Activated B cell treated with CpG ODN at 0.5 μM for 24 hours (primary cell): ENCODE measurements around the gene STX16. TPM values are rescaled to one million over a fixed set of nuclear protein-coding genes. Genes with fewer than 3 reads are reported as not detected.

Experiments used
- ATAC-seq: fragments of 200-7000 bp; cut with Tn5 transposase; one replicate; pipeline ENCODE4 v1.10.0; 2021; ENCODE audit warnings: low read depth, mild to moderate bottlenecking, moderate library complexity
- CTCF ChIA-PET: fragments of 350-600 bp; sonication (Branson Sonifier 250); formaldehyde crosslinking; loops from one replicate; lab custom pipeline; 2021; ENCODE audit warnings: antibody characterized with exemption; lab: Charles Lee
- POLR2A ChIA-PET: fragments of 350-600 bp; sonication (Branson Sonifier 250); formaldehyde crosslinking; loops from one replicate; lab custom pipeline; 2021; ENCODE audit warnings: antibody characterized with exemption; lab: Charles Lee
- DNase-seq: peaks from one replicate; pipeline ENCODE4 v3.0.0; 2022
- H3K27ac Mint-ChIP-seq: one replicate; pipeline ENCODE4 v1.8.0; 2020; ENCODE audit warnings: mixed read lengths
- H3K27me3 Mint-ChIP-seq: one replicate; pipeline ENCODE4 v1.8.0; 2021; ENCODE audit warnings: mixed read lengths
- H3K36me3 Mint-ChIP-seq: one replicate; pipeline ENCODE4 v1.8.0; 2021; ENCODE audit warnings: low read depth, mixed read lengths
- H3K4me1 Mint-ChIP-seq: one replicate; pipeline ENCODE4 v1.8.0; 2021; ENCODE audit warnings: mixed read lengths
- H3K4me3 Mint-ChIP-seq: one replicate; pipeline ENCODE4 v1.8.0; 2020; ENCODE audit warnings: mild to moderate bottlenecking, mixed read lengths
- H3K9me3 Mint-ChIP-seq: one replicate; pipeline ENCODE4 v1.8.0; 2020; ENCODE audit warnings: mixed read lengths
- CTCF ChIP-seq: fragments of 200-600 bp; IDR thresholded peaks from one replicate; pipeline ENCODE4 v1.8.0; 2022; ENCODE audit warnings: antibody characterized with exemption, mild to moderate bottlenecking
- intact Hi-C: fragments of 100-400 bp; cut with micrococcal nuclease; formaldehyde crosslinking; loops from one replicate; pipeline ENCODE4 v1.15.1; 2024
- total RNA-seq: library from RNA; stranded (reverse); gene quantifications from 2 replicates; pipeline ENCODE4 v1.2.3, GENCODE V29; 2022

STX16 gene
- total RNA-seq, 1 donor from 2014 or later = 77.4 TPM

DNA sequence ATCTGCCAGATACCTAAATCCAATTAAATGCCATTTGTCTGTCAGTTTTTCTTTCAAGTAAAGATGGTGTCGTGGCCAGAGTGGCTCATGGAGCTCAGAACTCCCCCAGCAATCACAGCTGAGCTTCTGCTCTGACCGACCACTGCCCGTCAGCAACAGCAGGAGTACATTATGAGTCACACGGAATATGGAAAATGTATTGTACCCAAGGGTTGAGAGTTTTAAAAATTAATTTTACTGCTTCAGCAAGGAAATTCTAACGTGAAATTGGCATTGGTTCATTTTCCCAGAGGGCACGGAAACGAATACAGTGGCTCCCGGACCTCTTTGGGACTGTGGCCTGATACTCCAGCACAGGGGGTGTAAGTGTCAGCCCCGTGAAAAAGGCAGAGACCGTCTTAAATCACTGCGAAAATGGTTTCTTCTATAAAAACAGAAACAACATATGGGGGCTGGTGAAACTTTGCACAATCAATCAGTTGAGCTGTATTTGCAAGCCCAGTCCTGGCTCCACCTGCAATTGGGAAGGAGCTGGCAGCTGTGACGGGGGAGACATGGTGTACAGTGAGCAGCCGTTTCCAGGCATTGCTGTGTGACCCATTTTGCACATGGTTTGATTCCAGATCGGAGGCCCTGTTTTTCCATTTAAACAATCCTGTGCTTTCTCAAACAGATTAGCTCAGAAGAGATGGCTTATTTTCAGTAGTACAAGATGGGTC lies 54.3 kb downstream of the STX16 start:
- Mint-ChIP-seq H3K36me3 (peaks cover 34% of the 10 kb centered on the region), H3K4me1 (no peaks in the 10 kb centered on the region), H3K9me3 (no peaks in the 10 kb centered on the region), H3K27me3 (no peaks in the 10 kb centered on the region), H3K27ac (no peak overlapping the region), H3K4me3 (no peak overlapping the region)
- ChIA-PET CTCF (no interaction called here), POLR2A (no interaction called here)
- DNase-seq = no peak
- TF ChIP-seq CTCF = no peak
- ATAC-seq = no peak
- intact Hi-C loops = no loop called here

DNA sequence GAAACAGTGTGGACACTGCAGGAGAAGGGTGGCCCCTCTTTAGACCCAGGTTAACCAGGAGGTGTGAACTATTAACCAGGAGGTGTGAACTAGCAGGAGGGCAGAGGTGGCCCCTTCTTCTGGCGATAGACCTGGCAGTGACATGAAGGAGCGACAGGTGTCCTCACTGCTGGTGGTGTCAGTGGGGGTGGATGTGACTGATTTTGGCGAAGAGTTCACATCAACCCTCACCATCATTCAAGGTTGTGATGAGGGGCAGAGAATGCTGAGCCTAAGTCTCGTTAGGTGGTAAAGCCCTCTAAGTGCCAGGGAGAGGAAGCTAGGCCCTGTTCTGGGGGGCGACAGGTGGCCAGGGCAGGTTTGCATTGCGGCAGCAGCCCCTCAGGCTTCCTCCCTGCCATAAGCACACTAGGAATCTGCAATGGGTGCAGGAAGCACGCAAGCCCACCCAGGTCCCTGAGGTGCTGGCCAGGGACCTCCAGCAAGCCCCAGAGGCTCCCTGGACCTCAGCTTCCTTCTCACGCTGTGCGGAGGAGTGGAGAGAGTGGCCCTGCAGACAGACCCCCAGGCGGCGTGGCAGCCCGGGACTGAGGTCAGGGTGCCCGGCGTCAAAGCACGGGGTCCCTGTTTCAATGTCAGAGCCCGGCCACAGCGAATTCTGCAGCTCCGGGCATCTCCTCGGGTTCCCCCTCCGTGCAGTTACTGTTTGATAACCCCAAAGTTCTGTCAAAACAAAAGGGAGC lies 55.2 kb downstream of the STX16 start:
- intact Hi-C loops = no loop called here
- Mint-ChIP-seq H3K27me3 (no peaks in the 10 kb centered on the region), H3K36me3 (peaks cover 33% of the 10 kb centered on the region), H3K4me3 (no peak overlapping the region), H3K27ac (no peak overlapping the region), H3K9me3 (no peaks in the 10 kb centered on the region), H3K4me1 (no peaks in the 10 kb centered on the region)
- ChIA-PET POLR2A (no interaction called here), CTCF (no interaction called here)
- ATAC-seq (no peak), DNase-seq (no peak)
- no peak for TF ChIP-seq CTCF

DNA sequence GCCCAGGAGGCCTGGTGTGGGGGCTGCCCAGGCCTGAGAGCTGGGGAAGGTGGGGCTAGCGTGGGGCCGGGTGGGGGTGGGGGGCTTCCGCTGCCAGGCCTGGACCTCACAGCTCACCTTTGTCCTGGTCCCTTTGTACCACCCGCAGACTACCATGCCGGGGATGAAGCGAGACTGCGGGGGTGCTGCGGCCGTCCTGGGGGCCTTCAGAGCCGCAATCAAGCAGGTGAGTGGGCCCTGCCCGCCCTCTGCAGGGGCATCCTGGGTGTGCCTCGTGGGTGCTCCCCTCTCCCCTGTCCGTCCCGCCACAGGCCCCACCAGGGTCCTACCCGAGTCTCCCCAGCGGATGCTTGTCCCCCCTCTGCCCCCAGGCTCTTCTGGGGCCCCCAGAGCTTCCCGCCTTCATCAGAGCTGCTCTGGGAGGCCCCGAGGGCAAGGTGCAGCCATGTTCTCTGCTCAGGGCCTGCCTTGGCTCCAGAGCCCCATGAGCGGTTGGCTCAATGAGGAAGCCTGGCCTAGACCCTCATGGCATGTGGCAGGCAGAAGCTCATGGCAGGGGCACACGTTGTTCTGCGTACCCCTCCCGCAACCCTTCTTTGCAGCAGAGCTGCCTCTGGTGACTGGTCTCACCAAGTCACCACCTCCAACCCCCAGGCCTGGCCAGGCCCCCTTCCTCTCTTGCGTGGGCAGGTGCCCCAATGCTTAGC lies 56.0 kb downstream of the STX16 start:
- peak; percentile 12 for DNase-seq

GRCh38 chr20:58707770-58708169 lies 56.7 kb downstream of the STX16 start:
- intact Hi-C loops = no loop called here
- TF ChIP-seq CTCF = no peak
- Mint-ChIP-seq H3K36me3 (peaks cover 26% of the 10 kb centered on the region), H3K4me1 (peaks cover 3% of the 10 kb centered on the region), H3K27ac (no peak overlapping the region), H3K9me3 (no peaks in the 10 kb centered on the region), H3K4me3 (no peak overlapping the region), H3K27me3 (no peaks in the 10 kb centered on the region)
- ChIA-PET CTCF (no interaction called here), POLR2A (no interaction called here)
- DNase-seq (no peak), ATAC-seq (no peak)

More for the DNA sequence above, 56.0 kb downstream of the STX16 start:
- intact Hi-C loops = no loop called here
- no peak for TF ChIP-seq CTCF
- POLR2A ChIA-PET = no interaction called here
- CTCF ChIA-PET = no interaction called here
- Mint-ChIP-seq H3K27me3 (no peaks in the 10 kb centered on the region), H3K27ac (no peak overlapping the region), H3K4me1 (no peaks in the 10 kb centered on the region), H3K4me3 (no peak overlapping the region), H3K9me3 (no peaks in the 10 kb centered on the region), H3K36me3 (peaks cover 30% of the 10 kb centered on the region)
- ATAC-seq = no peak
